ENCODE results near the gene FAM107B.

- TF ChIP-seq EZH2 (IDR thresholded peaks at IDR 0.05) (no peak), CTCF (IDR thresholded peaks at IDR 0.05) (no peak), EZH2phosphoT487 (IDR thresholded peaks at IDR 0.05) (no peak)
These were observed 218.9 kb downstream of the FAM107B start for GRCh38 chr10:14555807-14556206.

Measured in neural progenitor cell (in vitro differentiated cells).